ENCODE data around the gene B4GALNT1.
"Not testable (repeated sequence)": the region's sequence is repeated elsewhere in the genome, so short reads cannot be mapped to it uniquely, and the experiment has no call there.

The B4GALNT1 gene

GRCh38 chr12:57632958-57633840 lies at the start of gene B4GALNT1:
TSS of gene B4GALNT1 (minus strand) at chr12:57633201. CDS start at chr12:57632132, 1,069 bp downstream.
- peak; percentile 67 for DNase-seq

- no peak for DNase-seq
Observed at GRCh38 chr12:57679697-57680096, 46.7 kb upstream of the B4GALNT1 start.

GRCh38 chr12:57677947-57678346 lies 44.9 kb upstream of the B4GALNT1 start:
- DNase-seq: not testable (repeated sequence)

DNA sequence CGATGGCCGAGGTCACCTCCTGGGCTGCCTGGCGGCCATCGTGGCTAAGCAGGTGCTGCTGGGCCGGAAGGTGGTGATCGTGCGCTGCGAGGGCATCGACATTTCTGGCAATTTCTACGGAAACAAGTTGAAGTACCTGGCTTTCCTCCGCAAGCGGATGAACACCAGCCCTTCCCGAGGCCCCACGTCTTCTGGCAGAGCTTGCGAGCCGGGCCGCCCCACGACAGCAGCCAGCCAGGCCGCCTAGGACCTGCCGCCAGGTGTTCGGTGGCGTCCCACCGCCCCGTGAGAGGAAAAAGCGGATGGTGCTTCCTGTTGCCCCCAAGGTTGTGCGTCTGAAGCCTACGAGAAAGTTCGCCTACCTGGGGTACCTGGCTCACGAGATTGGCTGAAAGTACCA lies 41.7 kb upstream of the B4GALNT1 start:
- DNase-seq: no peak

GRCh38 chr12:57672801-57673200 lies 39.8 kb upstream of the B4GALNT1 start:
- DNase-seq: no peak

GRCh38 chr12:57671811-57672210 lies 38.8 kb upstream of the B4GALNT1 start:
- DNase-seq: not testable (repeated sequence)

- DNase-seq: not testable (repeated sequence)
Observed at GRCh38 chr12:57669691-57670090, 36.7 kb upstream of the B4GALNT1 start.

DNA sequence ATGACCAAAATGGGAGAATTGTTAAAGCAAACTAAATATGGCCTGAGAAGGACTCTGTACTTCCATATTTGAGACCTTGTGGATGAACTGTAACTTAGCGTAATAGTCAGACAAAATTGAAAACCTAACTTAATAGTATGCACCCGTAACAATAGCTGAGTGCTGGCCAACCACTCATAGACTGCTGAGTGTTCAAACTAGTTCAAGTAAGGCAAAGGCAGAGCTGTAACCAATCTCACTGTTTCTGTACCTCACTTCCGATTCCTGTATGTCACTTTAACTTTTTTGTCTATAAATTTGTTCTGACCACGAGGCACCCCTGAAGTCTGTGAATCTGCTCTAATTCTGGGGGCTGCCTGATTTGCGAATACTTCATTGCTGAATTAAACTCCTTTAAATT lies 33.9 kb upstream of the B4GALNT1 start:
- DNase-seq: no peak

- not testable (repeated sequence) for DNase-seq
Observed at GRCh38 chr12:57665066-57665820, 32.2 kb upstream of the B4GALNT1 start.

DNA sequence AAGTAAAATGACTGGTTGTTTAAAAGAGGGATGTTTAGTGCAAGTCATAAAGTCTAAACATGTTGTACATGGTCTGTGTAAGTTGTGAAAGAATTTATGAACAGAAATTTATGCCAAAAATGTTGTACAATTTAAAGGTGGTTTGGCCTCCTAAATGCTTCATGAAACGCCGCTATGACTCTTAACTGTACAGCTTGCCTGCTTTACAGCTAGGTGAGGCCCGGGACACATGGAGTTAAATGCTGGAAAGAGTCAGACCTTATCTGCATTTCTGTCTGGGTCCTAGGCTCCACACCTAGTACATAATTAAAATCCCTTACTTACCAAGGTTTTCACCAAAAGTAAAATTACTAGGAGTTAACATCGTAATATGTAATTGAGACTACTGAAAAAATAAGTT lies 28.4 kb upstream of the B4GALNT1 start:
- DNase-seq: no peak

- DNase-seq: no peak
Observed at GRCh38 chr12:57658890-57659289, 25.9 kb upstream of the B4GALNT1 start.

GRCh38 chr12:57657744-57658143 lies 24.7 kb upstream of the B4GALNT1 start:
- DNase-seq: no peak

GRCh38 chr12:57656408-57656807 lies 23.4 kb upstream of the B4GALNT1 start:
- not testable (repeated sequence) for DNase-seq

- DNase-seq: no peak
Observed at GRCh38 chr12:57655541-57656240, 22.7 kb upstream of the B4GALNT1 start.

DNA sequence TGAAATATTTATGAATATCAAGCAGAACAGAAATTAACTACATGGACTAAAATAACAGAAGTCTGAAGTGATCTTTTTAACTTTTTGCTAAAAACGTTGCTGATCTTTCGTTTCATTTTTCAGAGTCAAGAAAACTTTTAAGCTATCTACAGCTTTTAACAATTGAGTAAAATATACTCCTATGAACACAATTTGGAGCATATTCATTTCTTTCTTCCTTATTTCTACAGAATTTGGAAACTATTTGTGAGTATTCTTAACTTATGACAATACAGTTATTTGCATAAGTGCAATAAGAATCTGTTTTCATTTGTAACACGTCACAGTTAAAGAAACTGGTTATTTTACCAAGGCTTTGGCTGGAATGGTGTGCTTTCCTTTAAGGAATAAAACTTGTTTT lies 21.0 kb upstream of the B4GALNT1 start:
- no peak for DNase-seq

- not testable (repeated sequence) for DNase-seq
Observed at GRCh38 chr12:57646659-57647049, 13.7 kb upstream of the B4GALNT1 start.

DNA sequence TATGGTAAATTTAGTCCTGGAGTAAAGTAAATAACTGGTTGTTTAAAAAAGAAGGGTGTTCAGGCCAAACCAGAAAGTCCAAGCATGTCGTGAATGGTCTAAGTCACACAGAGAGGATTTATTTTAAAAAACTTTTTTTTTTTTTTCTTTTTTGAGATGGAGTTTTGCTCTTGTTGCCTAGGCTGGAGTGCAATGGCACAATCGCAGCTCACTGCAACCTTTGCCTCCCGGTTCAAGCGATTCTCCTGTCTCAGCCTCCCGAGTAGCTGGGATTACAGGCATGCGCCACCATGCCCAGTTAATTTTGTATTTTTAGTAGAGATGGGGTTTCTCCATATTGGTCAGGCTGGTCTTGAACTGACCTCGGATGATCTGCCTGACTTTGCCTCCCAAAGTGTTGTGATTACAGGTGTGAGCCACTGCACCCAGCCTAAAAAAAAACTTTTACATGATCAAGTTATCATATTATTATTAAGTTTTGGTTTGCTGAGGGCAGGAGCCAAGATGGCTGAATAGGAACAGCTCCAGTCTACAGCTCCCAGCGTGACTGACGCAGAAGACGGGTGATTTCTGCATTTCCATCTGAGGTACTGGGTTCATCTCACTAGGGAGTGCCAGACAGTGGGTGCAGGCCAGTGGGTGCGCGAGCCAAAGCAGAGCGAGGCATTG lies 13.1 kb upstream of the B4GALNT1 start:
- not testable (repeated sequence) for DNase-seq

DNA sequence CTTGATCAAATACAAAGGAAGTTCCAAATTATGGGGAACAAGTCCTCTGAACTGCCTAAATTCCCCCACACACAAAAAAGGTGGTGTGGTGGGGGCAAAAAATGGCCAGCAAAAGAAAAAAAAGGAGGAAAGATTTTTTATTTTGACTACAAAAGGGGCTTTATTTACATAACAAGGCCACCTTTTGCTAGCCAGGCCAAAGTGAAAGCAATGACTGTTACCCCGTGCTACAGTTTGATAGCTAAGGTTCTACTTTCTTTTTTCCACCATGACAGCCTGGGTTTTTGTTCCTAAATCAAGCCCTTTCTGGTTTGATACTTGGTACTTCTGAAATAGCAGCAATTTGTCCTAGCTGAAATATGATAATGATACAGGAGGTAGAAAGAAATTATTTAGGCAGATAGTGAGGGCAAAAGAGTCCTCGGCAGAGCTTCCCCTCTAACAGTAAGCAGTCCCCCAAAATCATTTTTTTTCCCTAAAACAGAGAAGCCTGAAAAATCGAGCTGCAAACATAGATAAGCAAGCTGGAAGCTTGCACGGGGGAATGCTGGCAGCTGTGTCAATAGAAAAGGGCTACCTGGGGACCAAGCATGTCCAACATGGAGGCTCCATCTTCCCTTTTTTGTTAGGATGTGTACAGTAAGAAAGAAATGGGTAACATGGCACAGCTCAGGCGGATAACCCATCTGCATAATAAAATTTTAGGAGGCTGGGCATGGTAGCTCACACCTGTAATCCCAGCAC lies 8.9 kb upstream of the B4GALNT1 start:
- no peak for DNase-seq

DNA sequence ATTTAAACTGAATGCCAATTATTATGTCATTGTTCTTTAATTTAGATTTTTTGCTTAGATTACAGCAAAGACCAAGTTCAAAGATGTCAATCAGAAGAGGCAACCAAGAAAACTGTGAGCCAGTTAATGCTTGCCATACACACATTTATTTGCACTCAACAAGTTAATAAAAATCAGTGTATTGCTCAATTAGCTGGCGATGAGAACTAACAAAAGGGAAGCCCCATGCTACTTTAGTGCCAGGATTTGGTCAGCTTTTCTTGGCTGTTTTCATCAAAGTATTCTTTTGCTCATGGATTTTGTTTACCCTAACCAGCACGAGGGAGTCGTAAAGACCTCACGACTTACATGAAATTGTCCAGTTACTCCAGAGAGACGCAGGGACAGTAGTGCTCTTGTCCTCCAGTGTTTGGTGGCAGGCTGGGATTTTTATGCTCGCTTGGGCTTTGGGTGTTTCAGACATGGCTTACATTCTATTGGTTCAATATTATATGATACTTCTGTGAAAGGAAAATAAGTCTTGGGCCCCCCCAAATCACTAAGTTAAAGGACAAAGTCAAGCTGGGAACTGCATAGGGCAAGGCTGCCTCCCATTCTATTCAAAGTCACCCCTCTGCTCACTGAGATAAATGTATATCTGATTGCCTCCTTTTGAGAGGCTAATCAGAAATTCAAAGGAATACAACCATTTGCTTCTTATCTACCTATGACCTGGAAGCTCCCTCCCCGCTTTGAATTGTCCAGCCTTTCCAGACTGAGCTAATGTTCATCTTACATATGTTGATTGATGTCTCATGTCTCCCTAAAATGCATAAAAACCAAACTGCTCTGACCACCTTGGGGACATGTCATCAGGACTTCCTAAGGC lies 7.4 kb upstream of the B4GALNT1 start:
- DNase-seq: no peak

DNA sequence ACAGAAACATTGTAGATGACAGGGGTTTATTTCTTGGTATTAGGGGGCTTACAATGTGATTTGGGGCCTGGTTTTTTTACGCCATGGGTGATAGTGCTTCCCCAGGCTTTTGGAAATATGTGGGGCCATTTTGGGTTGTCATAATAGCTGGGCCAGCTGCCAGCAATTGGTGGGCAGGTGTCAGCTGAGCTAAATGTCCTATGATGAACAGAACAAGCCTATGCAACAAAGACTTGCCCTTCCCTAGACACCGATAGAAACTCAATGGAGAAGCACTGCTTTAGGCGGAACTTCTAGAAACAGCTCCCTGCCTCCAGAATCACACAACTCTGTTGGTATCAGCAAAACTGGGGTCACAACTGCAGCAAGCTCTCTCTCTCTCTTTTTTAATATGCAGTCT lies 5.1 kb upstream of the B4GALNT1 start:
- no peak for DNase-seq

DNA sequence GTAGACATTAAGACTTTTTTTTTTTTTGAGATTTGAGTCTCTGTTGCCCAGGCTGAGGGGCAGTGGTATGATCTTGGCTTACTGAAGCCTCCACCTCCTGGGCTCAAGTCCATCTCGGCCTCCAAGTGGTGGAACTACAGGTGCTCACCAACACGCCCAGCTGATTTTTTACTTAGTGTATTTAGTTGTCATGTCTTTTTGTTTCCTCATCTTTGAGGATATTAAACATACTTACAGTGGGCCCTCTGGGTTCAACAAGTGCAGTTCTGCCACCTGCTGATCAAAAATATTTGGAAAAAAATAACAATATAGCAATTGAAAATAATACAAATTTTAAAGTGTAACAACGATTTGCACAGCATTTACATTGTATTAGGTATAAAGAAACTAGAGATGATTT lies 4.4 kb upstream of the B4GALNT1 start:
- no peak for DNase-seq

Data from NCI-H1092 treated with DMSO at 0.1 percent for 48 hours (cell line).